Fibroblast of upper back skin (primary cell): ENCODE results near the gene C16orf74.

Experiments used
- DNase-seq: peaks from one replicate; pipeline ENCODE4 v3.0.0-alpha.2; 2013

Gene C16orf74

GRCh38 chr16:85716022-85716679, 34.7 kb downstream of the C16orf74 start:
- peak; percentile 11 for DNase-seq

GRCh38 chr16:85715169-85716021, 35.5 kb downstream of the C16orf74 start:
- peak; percentile 46 for DNase-seq

- DNase-seq, result no peak
Observed at GRCh38 chr16:85712801-85713200, 38.1 kb downstream of the C16orf74 start.

- no peak for DNase-seq
Observed at GRCh38 chr16:85711982-85712587, 38.8 kb downstream of the C16orf74 start.

GRCh38 chr16:85710732-85711131, 40.2 kb downstream of the C16orf74 start:
- DNase-seq, result no peak

GRCh38 chr16:85709766-85710585, 40.9 kb downstream of the C16orf74 start:
- no peak for DNase-seq

GRCh38 chr16:85708338-85708737, 42.6 kb downstream of the C16orf74 start:
- DNase-seq, result no peak

GRCh38 chr16:85707528-85708095, 43.3 kb downstream of the C16orf74 start:
- DNase-seq, result no peak

- DNase-seq, result no peak
Observed at GRCh38 chr16:85706449-85707034, 44.4 kb downstream of the C16orf74 start.

GRCh38 chr16:85704900-85705846, 45.7 kb downstream of the C16orf74 start:
- DNase-seq, result no peak

GRCh38 chr16:85704011-85704410, 46.9 kb downstream of the C16orf74 start:
- DNase-seq, result no peak

- DNase-seq, result no peak
Observed at GRCh38 chr16:85699628-85700027, 51.3 kb downstream of the C16orf74 start.

GRCh38 chr16:85698935-85699558, 51.8 kb downstream of the C16orf74 start:
- no peak for DNase-seq

- DNase-seq, result no peak
Observed at GRCh38 chr16:85698459-85698891, 52.4 kb downstream of the C16orf74 start.

GRCh38 chr16:85697431-85697830, 53.5 kb downstream of the C16orf74 start:
- DNase-seq, result no peak

- no peak for DNase-seq
Observed at GRCh38 chr16:85696781-85697180, 54.1 kb downstream of the C16orf74 start.

- DNase-seq, result no peak
Observed at GRCh38 chr16:85695196-85696128, 55.4 kb downstream of the C16orf74 start.

GRCh38 chr16:85690469-85691064, 60.3 kb downstream of the C16orf74 start:
- DNase-seq, result no peak

- DNase-seq, result no peak
Observed at GRCh38 chr16:85689950-85690320, 61.0 kb downstream of the C16orf74 start.
